Measurements from ENCODE around the gene SMG1. TPM values are rescaled to one million over a fixed set of nuclear protein-coding genes. Genes with fewer than 3 reads are reported as not detected.

SMG1 gene
- total RNA-seq, 1 experiment from 2014 or later: 105 TPM

GRCh38 chr16:18941471-18941870 lies 15.3 kb upstream of the SMG1 start:
- ChIA-PET CTCF (no interaction called here), POLR2A (ENCODE audit: low non-redundant PET) (interaction anchor here (0.7 kb wide), 1 partner anchor 770 kb away, joined by 5 read pairs; no protein-coding TSS in a partner anchor)
- BruUV-seq (replicated peaks): no TSS peak
- H3K36me3 ChIP-seq (ENCODE audit: insufficient read depth, low read length, poor library complexity, severe bottlenecking): no peaks in the 10 kb centered on the region
- H3K27me3 ChIP-seq (replicated peaks; ENCODE audit: insufficient read depth, low read depth, low read length, poor library complexity): no peaks in the 10 kb centered on the region
- H3K9me3 ChIP-seq (ENCODE audit: low read depth, low read length, poor library complexity, severe bottlenecking): no peaks in the 10 kb centered on the region
- DNase-seq (ENCODE audit: low spot score): no peak
- no peak overlapping the region for H3K27ac ChIP-seq (ENCODE audit: low read depth, low read length, poor library complexity, severe bottlenecking)
- H3K4me3 ChIP-seq (ENCODE audit: low read depth, low read length, poor library complexity, severe bottlenecking): no peak overlapping the region
- TF ChIP-seq EZH2 (IDR thresholded peaks at IDR 0.05; ENCODE audit: borderline replicate concordance, low read depth, low read length, poor library complexity, severe bottlenecking): no peak
- TF ChIP-seq CTCF (conservative IDR thresholded peaks at IDR 0.05; ENCODE audit: low read depth, low read length): no peak
- H3K4me1 ChIP-seq (ENCODE audit: insufficient read depth, low read length, poor library complexity, severe bottlenecking): no peaks in the 10 kb centered on the region
- intact Hi-C loops (cut with micrococcal nuclease; ENCODE audit: unreplicated experiment): no loop called here

- intact Hi-C loops (cut with micrococcal nuclease; ENCODE audit: unreplicated experiment): no loop called here
- ChIA-PET CTCF (no interaction called here), POLR2A (ENCODE audit: low non-redundant PET) (no interaction called here)
- TF ChIP-seq CTCF (conservative IDR thresholded peaks at IDR 0.05; ENCODE audit: low read depth, low read length) (no peak), EZH2 (IDR thresholded peaks at IDR 0.05; ENCODE audit: borderline replicate concordance, low read depth, low read length, poor library complexity, severe bottlenecking) (no peak)
- no TSS peak for BruUV-seq (replicated peaks)
- no peaks in the 10 kb centered on the region for H3K4me1 ChIP-seq (ENCODE audit: insufficient read depth, low read length, poor library complexity, severe bottlenecking)
- no peaks in the 10 kb centered on the region for H3K9me3 ChIP-seq (ENCODE audit: low read depth, low read length, poor library complexity, severe bottlenecking)
- no peaks in the 10 kb centered on the region for H3K36me3 ChIP-seq (ENCODE audit: insufficient read depth, low read length, poor library complexity, severe bottlenecking)
- no peak for DNase-seq (ENCODE audit: low spot score)
- no peak overlapping the region for H3K27ac ChIP-seq (ENCODE audit: low read depth, low read length, poor library complexity, severe bottlenecking)
- H3K4me3 ChIP-seq (ENCODE audit: low read depth, low read length, poor library complexity, severe bottlenecking): no peak overlapping the region
- H3K27me3 ChIP-seq (replicated peaks; ENCODE audit: insufficient read depth, low read depth, low read length, poor library complexity): no peaks in the 10 kb centered on the region
Measured at GRCh38 chr16:18938986-18939385, 12.8 kb upstream of the SMG1 start.

GRCh38 chr16:18937390-18937789 lies 11.2 kb upstream of the SMG1 start:
- DNase-seq (ENCODE audit: low spot score): no peak
- no peak overlapping the region for H3K4me3 ChIP-seq (ENCODE audit: low read depth, low read length, poor library complexity, severe bottlenecking)
- no peaks in the 10 kb centered on the region for H3K4me1 ChIP-seq (ENCODE audit: insufficient read depth, low read length, poor library complexity, severe bottlenecking)
- ChIA-PET POLR2A (ENCODE audit: low non-redundant PET) (interaction anchor here (0.7 kb wide), 1 partner anchor 34 kb away, joined by 5 read pairs; no protein-coding TSS in a partner anchor), CTCF (no interaction called here)
- intact Hi-C loops (cut with micrococcal nuclease; ENCODE audit: unreplicated experiment): no loop called here
- TF ChIP-seq CTCF (conservative IDR thresholded peaks at IDR 0.05; ENCODE audit: low read depth, low read length): no peak
- no peak for TF ChIP-seq EZH2 (IDR thresholded peaks at IDR 0.05; ENCODE audit: borderline replicate concordance, low read depth, low read length, poor library complexity, severe bottlenecking)
- H3K27ac ChIP-seq (ENCODE audit: low read depth, low read length, poor library complexity, severe bottlenecking): no peak overlapping the region
- no peaks in the 10 kb centered on the region for H3K36me3 ChIP-seq (ENCODE audit: insufficient read depth, low read length, poor library complexity, severe bottlenecking)
- BruUV-seq (replicated peaks): no TSS peak
- no peaks in the 10 kb centered on the region for H3K27me3 ChIP-seq (replicated peaks; ENCODE audit: insufficient read depth, low read depth, low read length, poor library complexity)
- no peaks in the 10 kb centered on the region for H3K9me3 ChIP-seq (ENCODE audit: low read depth, low read length, poor library complexity, severe bottlenecking)
